HG02970 (cell line): ENCODE results near the gene PAGE4.

Source experiments
- ATAC-seq: cut with Tn5 transposase; IDR thresholded peaks from one replicate; pipeline ENCODE4 v1.9.1; 2021; ENCODE audit warnings: mild to moderate bottlenecking, moderate library complexity, moderate number of reproducible peaks; ENCODE audit not compliant: unreplicated experiment, low FRiP score

PAGE4 gene

DNA sequence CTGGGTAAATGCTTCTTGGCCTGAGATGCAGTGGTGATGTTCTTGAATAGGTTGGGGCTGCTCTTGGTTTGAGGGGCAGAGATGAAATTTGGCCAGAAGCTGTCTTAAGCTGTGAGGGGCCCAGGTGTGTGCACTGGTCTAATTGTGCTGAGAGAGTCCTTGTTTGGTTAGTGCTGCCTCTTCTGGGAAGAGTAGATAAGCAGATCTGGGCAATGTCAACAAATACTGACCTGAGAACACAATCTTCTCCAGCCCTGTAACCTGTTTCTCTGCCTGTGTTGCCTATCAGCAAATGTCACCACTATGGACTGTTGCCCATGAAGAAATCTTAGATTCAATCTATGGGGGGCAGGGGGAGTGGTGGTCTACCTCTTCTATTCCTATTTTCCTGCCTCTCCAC, 33.0 kb downstream of the PAGE4 start:
- ATAC-seq, result no peak

DNA sequence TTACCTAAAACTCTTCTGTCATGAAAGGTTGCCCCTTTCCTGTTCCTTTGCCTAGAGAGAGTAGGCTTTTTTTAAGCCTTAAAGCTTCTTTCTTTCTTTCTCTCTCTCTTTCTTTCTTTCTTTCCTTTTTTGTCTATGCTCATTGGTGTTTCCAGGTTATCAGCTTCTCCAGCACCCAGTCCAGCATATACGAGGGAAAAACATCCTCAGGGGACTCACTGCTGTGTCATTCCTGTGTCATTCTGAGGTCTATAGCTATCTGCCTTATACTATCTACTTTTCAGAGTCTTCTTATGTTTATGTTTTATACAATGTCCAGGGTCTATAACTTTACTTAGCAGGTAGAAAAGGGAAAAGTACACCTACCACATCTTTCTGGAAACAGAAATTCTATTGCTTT, 39.6 kb downstream of the PAGE4 start:
- ATAC-seq, result no peak

DNA sequence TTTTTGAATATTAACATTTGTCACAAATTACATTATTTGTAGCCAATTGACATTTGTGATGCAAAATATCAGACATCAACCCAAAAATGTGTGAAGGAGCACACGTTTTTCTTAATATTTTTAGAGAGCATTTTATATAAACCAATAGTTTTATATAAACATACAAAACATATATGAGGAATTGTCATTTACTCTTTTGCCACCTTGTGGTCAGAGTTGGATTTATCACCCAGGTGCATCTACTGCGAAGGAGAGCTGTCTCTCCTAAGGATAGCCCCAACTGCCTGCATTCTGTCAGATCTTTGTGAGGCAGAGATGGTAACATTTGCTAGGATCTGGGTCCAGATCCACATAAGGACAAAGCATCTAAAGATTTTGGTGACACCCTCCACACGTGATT, 47.6 kb downstream of the PAGE4 start:
- no peak for ATAC-seq

DNA sequence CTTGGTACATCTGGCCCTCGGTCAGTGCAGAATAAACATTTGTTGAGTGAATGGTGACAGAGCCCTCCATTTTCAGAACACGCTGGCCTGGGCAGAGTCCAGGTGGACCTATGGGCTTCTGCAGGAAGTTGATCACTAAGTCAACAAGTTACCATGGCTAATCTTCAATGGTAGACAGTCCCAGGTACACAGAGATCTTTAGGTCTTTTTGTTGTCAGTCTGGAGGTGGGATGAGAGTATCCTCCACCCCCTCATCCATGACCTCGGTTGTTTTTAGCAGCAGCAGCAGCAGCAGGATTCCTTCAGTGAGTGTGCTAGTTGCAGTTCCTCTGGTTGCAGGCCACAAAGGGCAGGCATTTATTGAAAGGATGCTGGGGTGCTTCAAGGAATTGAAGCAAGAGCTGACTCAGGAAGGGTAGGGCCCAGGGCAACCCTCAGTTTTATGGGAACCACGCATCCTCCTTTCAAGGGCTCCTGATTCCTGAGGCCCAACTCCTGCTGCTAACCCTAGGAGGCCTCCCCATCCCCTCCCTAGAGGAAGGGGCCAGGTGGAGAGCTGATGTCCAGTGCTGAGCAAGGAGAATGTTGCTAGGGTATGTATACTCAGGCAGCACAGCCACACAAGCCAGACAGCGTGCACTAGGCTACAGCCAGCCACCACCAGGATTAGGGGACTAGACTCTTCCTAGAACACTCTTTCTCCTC, 48.4 kb downstream of the PAGE4 start:
- no peak for ATAC-seq

DNA sequence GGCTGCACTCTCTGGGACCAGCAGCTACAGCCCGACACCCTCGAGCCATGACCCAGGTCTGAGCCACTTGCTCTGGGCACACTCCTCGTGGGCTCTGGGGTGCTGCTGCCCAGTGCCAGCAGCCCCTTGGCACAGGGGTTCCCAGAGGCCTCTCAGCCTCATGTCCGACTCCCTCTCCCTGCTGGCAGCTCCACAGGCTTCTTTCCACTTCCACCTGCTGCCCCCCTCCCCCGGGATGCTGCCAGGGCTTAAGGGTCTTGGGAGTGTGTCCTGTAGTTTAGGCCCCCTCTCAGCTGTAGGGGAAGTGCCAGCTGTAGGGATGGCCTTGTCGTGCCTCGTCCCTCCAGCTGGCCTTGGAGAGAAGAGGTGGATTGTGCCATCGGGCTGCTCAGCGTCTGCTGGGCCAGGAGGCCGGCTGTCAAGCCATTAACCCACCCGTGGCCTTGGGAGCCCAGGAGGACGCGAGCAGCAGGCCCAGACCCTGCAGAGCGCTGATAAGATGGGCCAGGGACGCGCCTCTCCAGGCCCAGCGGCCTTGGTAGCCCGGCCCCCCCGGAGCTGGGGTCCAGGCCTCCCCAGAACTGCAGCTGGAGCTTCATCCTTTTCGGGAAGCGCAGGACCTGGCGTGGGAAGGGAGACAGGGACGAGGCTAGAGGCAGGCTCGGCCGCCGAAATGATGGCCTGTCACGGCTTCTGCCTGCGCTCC, 49.2 kb downstream of the PAGE4 start:
- no peak for ATAC-seq

DNA sequence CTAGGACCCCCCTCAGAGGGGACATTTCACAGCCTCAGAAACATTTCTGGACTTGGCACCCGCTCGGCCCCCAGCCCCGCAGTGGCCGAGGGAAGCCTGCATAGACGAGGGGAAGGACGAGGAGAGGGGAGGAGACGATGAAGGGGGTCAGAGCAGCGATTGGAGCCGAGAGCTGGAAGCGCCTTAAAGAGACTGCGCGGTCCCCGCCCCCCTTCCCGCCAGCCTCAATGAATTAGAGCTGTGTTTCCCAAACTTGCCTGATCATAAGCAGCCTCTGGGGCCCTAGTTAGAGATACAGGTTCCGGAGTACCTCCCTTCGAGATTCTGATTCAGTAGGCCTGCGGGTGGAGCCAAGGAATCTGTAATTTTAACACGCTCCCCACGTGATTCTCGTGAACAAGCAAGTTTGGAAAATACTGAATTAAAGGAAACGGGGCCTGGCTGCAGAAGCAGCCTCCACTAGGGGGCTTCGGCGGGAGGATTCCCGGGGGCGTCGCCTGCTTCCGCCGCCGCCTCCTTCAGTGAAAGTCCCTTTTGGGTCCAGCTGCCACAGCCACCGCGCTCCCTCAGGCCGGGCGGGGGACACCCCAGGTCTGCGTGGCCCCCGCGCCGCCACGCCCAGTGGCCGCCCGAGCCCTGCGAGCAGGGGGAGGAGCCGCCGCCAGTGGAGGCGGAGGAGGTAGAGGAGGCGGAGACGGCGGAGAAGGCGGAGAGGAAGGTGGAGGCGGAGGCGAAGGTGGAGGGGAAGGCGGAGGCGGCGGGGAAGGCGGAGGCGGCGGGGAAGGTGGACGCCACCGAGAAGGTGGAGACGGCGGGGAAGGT, 49.9 kb downstream of the PAGE4 start, which contains the start of gene USP27X:
USP27X (plus strand) TSS at position 651 of the 822 bp plus-strand sequence. CDS start 824 bp downstream, outside the sequence.
- ATAC-seq, result peak; percentile 91

DNA sequence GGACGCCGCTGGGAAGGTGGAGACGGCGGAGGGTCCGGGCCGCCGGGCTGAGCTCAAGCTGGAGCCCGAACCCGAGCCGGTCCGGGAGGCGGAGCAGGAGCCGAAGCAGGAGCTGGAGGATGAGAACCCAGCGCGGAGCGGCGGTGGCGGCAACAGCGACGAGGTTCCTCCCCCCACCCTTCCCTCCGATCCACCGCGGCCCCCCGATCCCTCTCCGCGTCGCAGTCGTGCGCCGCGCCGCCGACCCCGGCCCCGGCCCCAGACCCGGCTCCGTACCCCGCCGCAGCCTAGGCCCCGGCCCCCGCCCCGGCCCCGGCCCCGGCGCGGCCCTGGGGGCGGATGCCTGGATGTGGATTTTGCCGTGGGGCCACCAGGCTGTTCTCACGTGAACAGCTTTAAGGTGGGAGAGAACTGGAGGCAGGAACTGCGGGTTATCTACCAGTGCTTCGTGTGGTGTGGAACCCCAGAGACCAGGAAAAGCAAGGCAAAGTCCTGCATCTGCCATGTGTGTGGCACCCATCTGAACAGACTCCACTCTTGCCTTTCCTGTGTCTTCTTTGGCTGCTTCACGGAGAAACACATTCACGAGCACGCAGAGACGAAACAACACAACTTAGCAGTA, 50.7 kb downstream of the PAGE4 start:
- ATAC-seq, result no peak

DNA sequence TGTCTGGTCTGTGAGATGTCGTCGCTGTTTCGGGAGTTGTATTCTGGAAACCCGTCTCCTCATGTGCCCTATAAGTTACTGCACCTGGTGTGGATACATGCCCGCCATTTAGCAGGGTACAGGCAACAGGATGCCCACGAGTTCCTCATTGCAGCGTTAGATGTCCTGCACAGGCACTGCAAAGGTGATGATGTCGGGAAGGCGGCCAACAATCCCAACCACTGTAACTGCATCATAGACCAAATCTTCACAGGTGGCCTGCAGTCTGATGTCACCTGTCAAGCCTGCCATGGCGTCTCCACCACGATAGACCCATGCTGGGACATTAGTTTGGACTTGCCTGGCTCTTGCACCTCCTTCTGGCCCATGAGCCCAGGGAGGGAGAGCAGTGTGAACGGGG, 51.6 kb downstream of the PAGE4 start:
- no peak for ATAC-seq
